ENCODE measurements around the gene DECR2. TPM values are rescaled to one million over a fixed set of nuclear protein-coding genes. Genes with fewer than 3 reads are reported as not detected.

The DECR2 gene
- total and polyA plus RNA-seq, 9 of the 15 experiments (the other 6 are each of a cell fraction or from before 2014, with no cell fraction given) = 1.0 to 31.9 (median 10.3) TPM

DNA sequence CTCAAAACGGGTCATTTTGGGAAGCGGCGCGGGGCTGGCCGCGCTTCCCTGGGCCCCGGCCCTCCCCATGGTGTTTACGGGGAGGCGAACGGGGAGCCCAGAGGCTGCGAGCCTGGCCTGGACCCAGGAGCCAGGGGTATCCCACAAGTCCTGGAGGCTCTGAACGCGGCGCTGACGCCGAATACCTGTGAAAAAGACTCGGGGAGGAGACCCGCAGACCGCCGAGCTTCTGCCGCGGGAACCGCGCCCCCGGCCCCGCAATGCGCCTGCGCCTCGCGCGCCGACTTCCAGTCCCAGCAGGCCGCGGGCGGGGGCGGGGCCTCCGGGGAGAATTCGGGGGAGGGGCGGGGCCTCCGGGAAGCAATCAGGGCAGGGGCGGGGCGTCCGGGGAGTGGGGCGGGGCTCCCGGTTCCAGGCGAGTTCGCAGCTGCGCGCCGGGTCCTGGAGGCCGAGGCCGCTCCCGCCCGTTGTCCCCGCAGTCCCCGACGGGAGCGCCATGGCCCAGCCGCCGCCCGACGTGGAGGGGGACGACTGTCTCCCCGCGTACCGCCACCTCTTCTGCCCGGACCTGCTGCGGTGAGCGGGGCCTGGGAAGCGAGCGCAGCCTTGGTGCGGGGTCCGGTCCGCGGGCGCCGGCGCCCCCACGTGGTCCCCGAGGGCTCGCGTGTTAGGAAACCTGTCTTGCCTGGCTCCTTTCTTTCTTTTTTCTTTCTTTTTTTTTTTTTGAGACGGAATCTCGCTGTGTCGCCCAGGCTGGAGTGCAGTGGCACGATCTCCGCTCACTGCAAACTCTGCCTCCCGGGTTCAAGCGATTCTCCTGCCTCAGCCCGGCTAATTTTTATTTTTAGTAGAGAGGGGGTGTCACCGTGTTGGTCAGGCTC, at the start of gene DECR2 (continued):
- TF ChIP-seq, protein P1, sequence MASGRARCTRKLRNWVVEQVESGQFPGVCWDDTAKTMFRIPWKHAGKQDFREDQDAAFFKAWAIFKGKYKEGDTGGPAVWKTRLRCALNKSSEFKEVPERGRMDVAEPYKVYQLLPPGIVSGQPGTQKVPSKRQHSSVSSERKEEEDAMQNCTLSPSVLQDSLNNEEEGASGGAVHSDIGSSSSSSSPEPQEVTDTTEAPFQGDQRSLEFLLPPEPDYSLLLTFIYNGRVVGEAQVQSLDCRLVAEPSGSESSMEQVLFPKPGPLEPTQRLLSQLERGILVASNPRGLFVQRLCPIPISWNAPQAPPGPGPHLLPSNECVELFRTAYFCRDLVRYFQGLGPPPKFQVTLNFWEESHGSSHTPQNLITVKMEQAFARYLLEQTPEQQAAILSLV (tag; IDR thresholded peaks at IDR 0.05) = no peak
- TF ChIP-seq, protein P2, sequence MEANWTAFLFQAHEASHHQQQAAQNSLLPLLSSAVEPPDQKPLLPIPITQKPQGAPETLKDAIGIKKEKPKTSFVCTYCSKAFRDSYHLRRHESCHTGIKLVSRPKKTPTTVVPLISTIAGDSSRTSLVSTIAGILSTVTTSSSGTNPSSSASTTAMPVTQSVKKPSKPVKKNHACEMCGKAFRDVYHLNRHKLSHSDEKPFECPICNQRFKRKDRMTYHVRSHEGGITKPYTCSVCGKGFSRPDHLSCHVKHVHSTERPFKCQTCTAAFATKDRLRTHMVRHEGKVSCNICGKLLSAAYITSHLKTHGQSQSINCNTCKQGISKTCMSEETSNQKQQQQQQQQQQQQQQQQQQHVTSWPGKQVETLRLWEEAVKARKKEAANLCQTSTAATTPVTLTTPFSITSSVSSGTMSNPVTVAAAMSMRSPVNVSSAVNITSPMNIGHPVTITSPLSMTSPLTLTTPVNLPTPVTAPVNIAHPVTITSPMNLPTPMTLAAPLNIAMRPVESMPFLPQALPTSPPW (CRISPR knock-in tag; IDR thresholded peaks at IDR 0.05) = peak; percentile 67
- TF ChIP-seq PRMT5 (CRISPR knock-in tag; IDR thresholded peaks at IDR 0.05) (no peak), RAD21 (CRISPR knock-in tag; conservative IDR thresholded peaks at IDR 0.05 in 1 of 2, IDR thresholded peaks at IDR 0.05 in 1 of 2) (peak; percentile 52 to 62), ZBTB8A (IDR thresholded peaks at IDR 0.05; ENCODE audit: partially characterized antibody) (no peak), ZNF583 (CRISPR knock-in tag; IDR thresholded peaks at IDR 0.05) (0 out of 2 replicates have a peak, but pooled peaks have one; percentile 8), SAFB2 (IDR thresholded peaks at IDR 0.05; ENCODE audit: borderline replicate concordance, low read depth, low read length, severe bottlenecking) (no peak), SUPT5H (IDR thresholded peaks at IDR 0.05) (peak; percentile 81), ZFX (CRISPR knock-in tag; IDR thresholded peaks at IDR 0.05) (peak; percentile 94), HDAC2 (IDR thresholded peaks at IDR 0.05) (peak; percentile 17; the same call in 1 of the 2 replicates), NFIX (CRISPR knock-in tag; IDR thresholded peaks at IDR 0.05; ENCODE audit: low read depth) (no peak), POLR2H (tag; IDR thresholded peaks at IDR 0.05; ENCODE audit: low read depth) (peak; percentile 73; the same call in 1 of the 2 replicates), POLR2AphosphoS5 (IDR thresholded peaks at IDR 0.05; ENCODE audit: control insufficient read depth, insufficient read depth, low read depth, low read length) (0 out of 2 replicates have a peak, but pooled peaks have one; percentile 45), HDAC1 (IDR thresholded peaks at IDR 0.05) (peak in 1 of 2 experiments; percentile 82; a peak in 2 of 4 replicates), SMARCC2 (IDR thresholded peaks at IDR 0.05; ENCODE audit: low read depth) (no peak), TAF7 (tag; IDR thresholded peaks at IDR 0.05) (no peak), RHOXF2B (CRISPR knock-in tag; conservative IDR thresholded peaks at IDR 0.05) (no peak), TBP (optimal IDR thresholded peaks at IDR 0.05; ENCODE audit: low read depth, low read length) (peak; percentile 63), KLF1 (tag; IDR thresholded peaks at IDR 0.05) (no peak), NBN (IDR thresholded peaks at IDR 0.05; ENCODE audit: low read depth) (peak; percentile 71; the same call in 1 of the 2 replicates)
- TF ChIP-seq, protein P3, sequence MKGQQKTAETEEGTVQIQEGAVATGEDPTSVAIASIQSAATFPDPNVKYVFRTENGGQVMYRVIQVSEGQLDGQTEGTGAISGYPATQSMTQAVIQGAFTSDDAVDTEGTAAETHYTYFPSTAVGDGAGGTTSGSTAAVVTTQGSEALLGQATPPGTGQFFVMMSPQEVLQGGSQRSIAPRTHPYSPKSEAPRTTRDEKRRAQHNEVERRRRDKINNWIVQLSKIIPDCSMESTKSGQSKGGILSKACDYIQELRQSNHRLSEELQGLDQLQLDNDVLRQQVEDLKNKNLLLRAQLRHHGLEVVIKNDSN (CRISPR knock-in tag; IDR thresholded peaks at IDR 0.05) = peak; percentile 79
- TF ChIP-seq, protein P4, sequence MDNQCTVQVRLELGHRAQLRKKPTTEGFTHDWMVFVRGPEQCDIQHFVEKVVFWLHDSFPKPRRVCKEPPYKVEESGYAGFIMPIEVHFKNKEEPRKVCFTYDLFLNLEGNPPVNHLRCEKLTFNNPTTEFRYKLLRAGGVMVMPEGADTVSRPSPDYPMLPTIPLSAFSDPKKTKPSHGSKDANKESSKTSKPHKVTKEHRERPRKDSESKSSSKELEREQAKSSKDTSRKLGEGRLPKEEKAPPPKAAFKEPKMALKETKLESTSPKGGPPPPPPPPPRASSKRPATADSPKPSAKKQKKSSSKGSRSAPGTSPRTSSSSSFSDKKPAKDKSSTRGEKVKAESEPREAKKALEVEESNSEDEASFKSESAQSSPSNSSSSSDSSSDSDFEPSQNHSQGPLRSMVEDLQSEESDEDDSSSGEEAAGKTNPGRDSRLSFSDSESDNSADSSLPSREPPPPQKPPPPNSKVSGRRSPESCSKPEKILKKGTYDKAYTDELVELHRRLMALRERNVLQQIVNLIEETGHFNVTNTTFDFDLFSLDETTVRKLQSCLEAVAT (IDR thresholded peaks at IDR 0.05) = peak; percentile 58 to 59; a peak in 2 of 4 replicates

Data from K562 (cell line).